LNCAP (cell line): ENCODE data around the gene HOMER2.

ENCODE experiments used
- CTCF ChIP-seq: fragments of 450-650 bp; IDR thresholded peaks from 2 replicates; pipeline ENCODE4 v1.5.1; 2017; ENCODE audit warnings: mild to moderate bottlenecking

Gene HOMER2

GRCh38 chr15:82812994-82813393 is 139.5 kb downstream of the HOMER2 start:
- no peak for TF ChIP-seq CTCF

GRCh38 chr15:82810890-82811426 is 141.6 kb downstream of the HOMER2 start:
- no peak for TF ChIP-seq CTCF

- TF ChIP-seq CTCF, result no peak
Measured at GRCh38 chr15:82810061-82810889, 142.2 kb downstream of the HOMER2 start.

- peak; percentile 45; the same call in 1 of the 2 replicates for TF ChIP-seq CTCF
Measured at GRCh38 chr15:82809308-82810060, 143.0 kb downstream of the HOMER2 start, which contains the start of gene WHAMM. WHAMM (plus strand) TSS chr15:82809628; CDS start chr15:82809727, 99 bp downstream.

GRCh38 chr15:82808634-82809041 is 143.9 kb downstream of the HOMER2 start:
- no peak for TF ChIP-seq CTCF

GRCh38 chr15:82807920-82808633 is 144.4 kb downstream of the HOMER2 start:
- TF ChIP-seq CTCF, result no peak

GRCh38 chr15:82805994-82806406 is 146.5 kb downstream of the HOMER2 start, which contains the start of gene FSD2:
FSD2 (minus strand) TSS chr15:82806069; CDS start chr15:82787390, 18,679 bp downstream.
- TF ChIP-seq CTCF, result no peak
